Thyroid gland (tissue), 4 donors: ENCODE measurements around the gene EN2. TPM values are rescaled to one million over a fixed set of nuclear protein-coding genes. Genes with fewer than 3 reads are reported as not detected.

Experiments used
- DNase-seq, 2 donors: peaks; one replicate each; pipeline ENCODE4 v3.0.0-alpha.2; 2019
- H3K27ac ChIP-seq, 3 donors: fragments of 200-600 bp; sonication (generic); 1 replicate in 2 of 3; 2 replicates in 1 of 3; pipeline ENCODE4 v1.5.1; 2016 to 2019; ENCODE audit warnings: mild to moderate bottlenecking in 1 of 3, moderate library complexity in 1 of 3
- H3K27me3 ChIP-seq: fragments of 200-600 bp; sonication (generic); one replicate; pipeline ENCODE4 v1.5.1; 2019
- H3K36me3 ChIP-seq, 2 donors: fragments of 200-600 bp; sonication (generic); one replicate each; pipeline ENCODE4 v1.5.1; 2016 to 2019
- H3K4me1 ChIP-seq, 2 donors: fragments of 200-600 bp; sonication (generic); one replicate each; pipeline ENCODE4 v1.5.1; 2017 to 2019
- H3K4me3 ChIP-seq, 3 donors: fragments of 200-600 bp; sonication (generic); replicated peaks in 1 of 3; 1 replicate in 2 of 3; 2 replicates in 1 of 3; pipeline ENCODE4 v1.5.1; 2016; ENCODE audit warnings: mild to moderate bottlenecking in 1 of 3
- H3K9me3 ChIP-seq: fragments of 200-600 bp; sonication (generic); one replicate; pipeline ENCODE4 v1.5.1; 2017
- POLR2A ChIP-seq, 2 donors: fragments of 450-650 bp; IDR thresholded peaks; one replicate each; pipeline ENCODE4 v1.6.1; 2017; ENCODE audit warnings: antibody characterized with exemption in 2 of 2, mild to moderate bottlenecking in 2 of 2, moderate library complexity in 1 of 2
- WGBS, 2 donors: methylation state at CpG; one replicate each; pipeline ENCODE4 v1.1.5; 2017; 5-methylcytosine and 5-hydroxymethylcytosine counted together
- intact Hi-C: fragments of 100-400 bp; cut with DNase I; formaldehyde crosslinking; loops from one replicate; pipeline ENCODE4 v1.15.1; 2023
- total RNA-seq, 4 donors: library from RNA; depleted of rRNA; stranded (reverse); fragments of >200 nt; gene quantifications; one replicate each; pipeline ENCODE4 v1.2.3, GENCODE V29; 2016
- TF ChIP-seq, protein P1 (sequence below), 6 experiments: fragments of 200-600 bp in 3 of 6; fragments of 450-650 bp in 3 of 6; sonication (generic) in 3 of 6; IDR thresholded peaks; one replicate each; pipeline ENCODE4 v1.5.1; 2016 to 2019; ENCODE audit warnings: antibody characterized with exemption in 6 of 6, mild to moderate bottlenecking in 2 of 6, inconsistent platforms in 1 of 6, moderate library complexity in 1 of 6

EN2 gene
- total RNA-seq, 4 donors from 2014 or later, result 0.22 to 0.29 (median 0.27) TPM; not detected in 1

DNA sequence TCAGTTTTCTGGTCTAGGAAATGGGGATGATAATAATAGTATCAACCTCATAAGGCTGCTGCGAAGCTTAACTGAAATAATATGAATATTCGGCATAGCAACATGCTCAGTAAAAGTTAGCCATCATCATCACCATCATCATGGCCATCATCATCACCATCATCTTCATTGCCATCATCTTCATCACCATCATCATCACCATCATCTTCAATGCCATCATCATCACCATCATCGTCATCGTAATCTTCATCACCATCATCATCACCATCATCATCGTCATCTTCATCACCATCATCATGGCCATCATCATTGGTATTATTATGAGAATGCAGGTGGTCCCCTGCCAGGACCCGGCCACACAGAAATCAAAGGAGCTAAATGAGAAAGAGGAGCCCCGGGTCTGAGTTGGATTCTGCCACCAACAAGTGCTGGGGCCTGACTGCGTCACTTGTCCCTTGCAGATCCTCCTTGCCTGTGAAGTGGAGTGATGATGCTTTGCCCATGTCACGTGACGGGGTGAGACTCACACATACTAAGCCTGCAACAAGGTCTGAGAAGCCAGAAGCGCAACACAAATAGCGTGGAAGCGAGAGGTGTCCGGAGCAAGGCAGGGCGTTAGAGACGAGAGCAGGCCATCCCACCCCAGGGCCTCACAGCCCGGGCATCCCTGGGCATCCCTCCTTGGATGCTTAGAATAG lies 46.1 kb upstream of the EN2 start:
- Histone ChIP-seq H3K36me3 (no peaks in the 10 kb centered on the region), H3K4me1 (peaks cover 0 to 5% of the 10 kb centered on the region in 2 donors), H3K4me3 (no peak overlapping the region), H3K9me3 (no peaks in the 10 kb centered on the region), H3K27ac (no peak overlapping the region), H3K27me3 (peaks cover 13% of the 10 kb centered on the region)
- 90 to 96% methylated on average over 17 of the region's 17 CpGs for WGBS, 2 donors
- no peak for DNase-seq
- intact Hi-C loops, result no loop called here
- TF ChIP-seq, protein P1, sequence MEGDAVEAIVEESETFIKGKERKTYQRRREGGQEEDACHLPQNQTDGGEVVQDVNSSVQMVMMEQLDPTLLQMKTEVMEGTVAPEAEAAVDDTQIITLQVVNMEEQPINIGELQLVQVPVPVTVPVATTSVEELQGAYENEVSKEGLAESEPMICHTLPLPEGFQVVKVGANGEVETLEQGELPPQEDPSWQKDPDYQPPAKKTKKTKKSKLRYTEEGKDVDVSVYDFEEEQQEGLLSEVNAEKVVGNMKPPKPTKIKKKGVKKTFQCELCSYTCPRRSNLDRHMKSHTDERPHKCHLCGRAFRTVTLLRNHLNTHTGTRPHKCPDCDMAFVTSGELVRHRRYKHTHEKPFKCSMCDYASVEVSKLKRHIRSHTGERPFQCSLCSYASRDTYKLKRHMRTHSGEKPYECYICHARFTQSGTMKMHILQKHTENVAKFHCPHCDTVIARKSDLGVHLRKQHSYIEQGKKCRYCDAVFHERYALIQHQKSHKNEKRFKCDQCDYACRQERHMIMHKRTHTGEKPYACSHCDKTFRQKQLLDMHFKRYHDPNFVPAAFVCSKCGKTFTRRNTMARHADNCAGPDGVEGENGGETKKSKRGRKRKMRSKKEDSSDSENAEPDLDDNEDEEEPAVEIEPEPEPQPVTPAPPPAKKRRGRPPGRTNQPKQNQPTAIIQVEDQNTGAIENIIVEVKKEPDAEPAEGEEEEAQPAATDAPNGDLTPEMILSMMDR (IDR thresholded peaks at IDR 0.05), result no peak
- no peak for TF ChIP-seq POLR2A (IDR thresholded peaks at IDR 0.05)

DNA sequence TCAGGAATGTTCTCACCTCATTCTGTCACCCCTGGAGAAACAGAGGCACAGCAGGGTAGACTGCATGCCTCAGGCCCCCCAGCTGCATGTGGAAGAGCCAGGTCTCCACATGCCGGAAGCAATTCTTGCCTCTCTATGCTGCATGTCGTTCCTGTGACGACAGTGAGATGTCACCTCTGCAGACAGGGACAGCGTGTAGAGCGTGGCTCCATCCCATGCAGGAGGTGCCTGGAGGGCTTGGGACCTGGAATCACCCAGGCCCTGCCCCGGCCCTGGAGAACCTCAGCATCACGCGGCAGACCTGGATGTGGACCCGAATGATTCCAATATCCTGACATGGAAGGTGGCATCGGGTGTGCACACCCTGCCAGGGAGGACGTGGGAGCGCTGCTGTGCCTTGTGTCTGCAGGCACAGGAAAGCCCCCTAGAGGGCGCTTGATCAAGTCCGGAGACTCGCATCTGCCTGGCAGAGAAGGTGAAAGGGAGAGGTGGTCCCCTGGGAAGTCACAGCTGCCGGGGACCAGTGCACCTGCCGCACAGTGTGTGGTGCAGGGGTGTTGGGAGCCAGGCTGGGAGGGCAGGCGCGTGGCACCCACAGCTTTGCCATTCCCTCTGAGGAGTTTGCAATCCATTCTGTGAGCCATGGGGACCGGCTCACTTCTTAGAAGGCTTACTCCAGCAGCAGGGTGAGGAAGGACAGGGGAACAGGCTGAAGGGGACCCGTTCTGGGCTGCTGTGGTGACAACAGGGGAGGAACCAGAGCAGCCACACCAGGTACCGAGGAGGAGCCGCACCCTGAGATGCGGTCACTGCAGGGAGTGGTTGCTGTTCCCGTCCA lies 45.3 kb upstream of the EN2 start:
- 47 to 48% methylated on average over 17 to 21 of the region's 25 CpGs for WGBS, 2 donors
- peaks cover 13% of the 10 kb centered on the region for H3K27me3 ChIP-seq
- TF ChIP-seq, protein P1 (IDR thresholded peaks at IDR 0.05), result peak in 4 of 6 experiments; percentile 23 to 68 (median 32)
- no peak for TF ChIP-seq POLR2A (IDR thresholded peaks at IDR 0.05)

DNA sequence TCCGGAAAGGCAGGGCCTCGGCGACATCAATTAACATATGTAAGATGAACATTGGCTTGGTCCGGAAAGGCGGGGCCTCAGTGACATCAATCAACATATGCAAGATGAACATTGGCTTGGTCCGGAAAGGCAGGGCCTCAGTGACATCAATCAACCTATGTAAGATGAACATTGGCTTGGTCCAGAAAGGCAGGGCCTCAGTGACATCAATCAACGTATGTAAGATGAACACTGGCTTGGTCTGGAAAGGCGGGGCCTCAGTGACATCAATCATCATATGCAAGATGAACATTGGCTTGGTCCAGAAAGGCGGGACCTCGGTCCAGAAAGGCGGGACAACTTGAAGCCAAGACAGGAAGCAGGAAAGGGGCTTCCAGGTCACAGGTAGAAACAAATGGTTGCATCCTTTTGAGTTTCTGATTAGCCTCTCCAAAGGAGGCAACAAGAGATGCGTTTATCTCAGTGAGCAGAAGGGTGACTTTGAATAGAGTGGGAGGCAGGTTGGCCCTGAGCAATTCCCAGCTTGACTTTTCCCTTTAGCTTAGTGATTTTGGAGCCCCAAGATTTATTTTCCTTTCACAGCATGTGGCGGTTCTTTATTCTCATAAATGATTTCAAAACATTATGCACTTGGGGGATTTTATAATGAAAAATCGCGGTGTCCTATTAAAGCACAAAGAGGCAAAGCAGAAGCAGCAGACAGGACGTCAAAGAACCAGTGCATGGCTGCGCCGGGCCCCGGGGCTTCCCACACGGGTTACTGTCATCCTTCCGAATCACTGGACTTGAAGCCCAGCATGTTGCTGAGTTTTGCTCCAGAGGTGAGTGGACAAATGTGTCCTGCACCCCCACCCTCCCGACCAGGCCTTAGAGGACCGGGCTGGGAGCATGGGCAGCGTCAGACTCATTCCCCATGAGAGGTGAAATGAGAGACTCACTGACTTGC lies 43.1 kb upstream of the EN2 start:
- TF ChIP-seq, protein P1 (IDR thresholded peaks at IDR 0.05), result no peak
- TF ChIP-seq POLR2A (IDR thresholded peaks at IDR 0.05), result no peak
- H3K4me1 ChIP-seq, result no peaks in the 10 kb centered on the region
- intact Hi-C loops, result no loop called here
- H3K27ac ChIP-seq, result no peak overlapping the region
- DNase-seq, result no peak
- peaks cover 4% of the 10 kb centered on the region for H3K27me3 ChIP-seq
- 77 to 84% methylated on average over 24 of the region's 24 CpGs for WGBS, 2 donors
- no peaks in the 10 kb centered on the region for H3K9me3 ChIP-seq
- H3K36me3 ChIP-seq, result no peaks in the 10 kb centered on the region
- no peak overlapping the region for H3K4me3 ChIP-seq

More for the DNA sequence above, 45.3 kb upstream of the EN2 start:
- Histone ChIP-seq H3K4me3 (no peak overlapping the region), H3K27ac (no peak overlapping the region), H3K4me1 (peaks cover 0 to 5% of the 10 kb centered on the region in 2 donors), H3K36me3 (no peaks in the 10 kb centered on the region), H3K9me3 (no peaks in the 10 kb centered on the region)
- peak; percentile 46 to 48 for DNase-seq
- intact Hi-C loops, result no loop called here

DNA sequence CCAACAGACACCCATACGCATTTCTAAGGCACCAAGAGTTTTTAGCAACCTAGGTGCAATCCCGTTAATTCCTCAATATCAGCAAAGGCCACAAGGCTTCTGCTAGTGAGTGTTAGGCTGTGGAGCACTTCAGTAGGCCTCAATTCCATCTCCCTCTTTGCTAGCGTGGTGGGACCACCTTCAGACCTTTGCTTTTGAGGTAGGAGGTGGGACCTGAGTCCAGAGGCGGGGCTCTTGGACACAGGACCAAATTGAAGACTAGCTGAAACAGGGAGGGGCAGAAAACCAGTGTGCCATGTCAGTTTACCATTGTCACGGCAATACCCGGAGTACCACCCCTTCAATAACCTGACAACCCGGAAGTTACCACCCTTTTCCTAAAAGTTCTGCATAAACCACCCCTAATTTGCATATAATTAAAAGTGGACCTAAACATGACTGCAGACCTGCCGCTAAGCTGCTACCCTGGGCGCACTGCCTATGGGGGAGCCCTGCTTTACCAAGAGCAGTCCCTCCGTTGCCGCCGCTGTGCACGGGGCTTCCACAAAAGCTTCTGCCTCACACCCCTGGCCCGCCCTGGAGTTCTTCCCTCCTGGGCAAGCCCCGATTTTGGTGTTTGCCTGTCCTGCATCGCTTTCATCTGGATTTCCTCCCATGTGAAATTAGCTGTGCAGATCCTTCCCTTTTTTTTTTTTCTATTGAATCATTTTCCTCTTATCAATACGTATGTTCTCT lies 41.1 kb upstream of the EN2 start:
- WGBS, 2 donors, result 90% methylated on average over 17 of the region's 17 CpGs
- DNase-seq, result no peak
- TF ChIP-seq, protein P1 (IDR thresholded peaks at IDR 0.05), result no peak
- TF ChIP-seq POLR2A (IDR thresholded peaks at IDR 0.05), result no peak
- intact Hi-C loops, result no loop called here
- Histone ChIP-seq H3K4me1 (no peaks in the 10 kb centered on the region), H3K36me3 (no peaks in the 10 kb centered on the region), H3K9me3 (no peaks in the 10 kb centered on the region), H3K4me3 (no peak overlapping the region), H3K27me3 (no peaks in the 10 kb centered on the region), H3K27ac (no peak overlapping the region)
